ENCODE results near the gene POTEI. TPM values are rescaled to one million over a fixed set of nuclear protein-coding genes. Genes with fewer than 3 reads are reported as not detected.
"Not testable (repeated sequence)": the region's sequence is repeated elsewhere in the genome, so short reads cannot be mapped to it uniquely, and the experiment has no call there.

POTEI gene
- total RNA-seq, 2 experiments from 2014 or later: not detected

DNA sequence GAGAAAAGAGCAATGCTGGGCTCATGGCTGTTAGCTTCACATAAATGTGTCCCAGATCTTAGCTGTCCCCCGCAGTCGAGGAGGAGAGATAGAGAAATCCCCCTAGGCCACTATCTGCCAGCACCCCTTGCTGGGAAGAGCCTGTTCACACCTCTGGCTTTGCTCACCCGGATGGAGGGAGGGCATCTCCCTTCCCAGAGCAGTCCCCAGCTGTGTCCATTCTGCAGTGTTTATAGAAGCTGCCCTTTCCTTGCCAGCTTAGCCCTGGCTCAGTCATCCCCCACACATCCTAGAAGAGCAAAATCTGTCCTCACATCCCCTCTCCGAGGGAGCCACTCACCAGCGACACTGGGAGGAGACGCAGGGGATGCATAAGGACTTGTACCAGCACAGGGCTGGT lies 20.4 kb upstream of the POTEI start:
- POLR2A ChIA-PET: not testable (repeated sequence)

DNA sequence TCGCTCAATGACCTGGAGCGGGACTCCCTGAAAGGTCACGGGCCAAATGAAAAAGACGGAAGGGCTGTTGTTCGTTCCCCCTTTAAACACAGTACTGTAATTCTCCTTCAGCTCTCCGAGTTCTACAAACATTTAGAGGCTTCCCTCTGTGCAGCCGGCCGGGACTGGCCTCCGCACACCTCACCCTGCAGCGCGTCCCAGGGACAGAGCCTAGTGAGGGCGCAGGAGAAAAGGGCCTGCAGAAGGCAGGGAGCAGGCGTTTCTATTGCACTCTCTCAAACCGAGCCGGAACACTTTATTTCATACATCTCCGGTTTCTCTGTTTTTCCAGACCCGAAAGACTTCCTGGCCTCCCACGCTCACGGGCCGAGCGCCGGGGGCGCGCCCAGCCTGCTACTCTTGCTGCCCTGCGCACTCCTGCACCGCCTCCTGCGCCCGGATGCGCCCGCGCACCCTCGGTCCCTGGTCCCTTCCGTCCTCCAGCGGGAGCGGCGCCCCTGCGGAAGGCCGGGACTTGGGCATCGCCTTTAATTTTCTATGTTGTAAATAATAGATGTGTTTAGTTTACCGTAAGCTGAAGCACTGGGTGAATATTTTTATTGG lies 18.3 kb upstream of the POTEI start:
- H3K4me1 Mint-ChIP-seq, POLR2A ChIA-PET, CTCF ChIA-PET: not testable (repeated sequence)

More for the DNA sequence above, 20.4 kb upstream of the POTEI start:
- H3K36me3 Mint-ChIP-seq (ENCODE audit: low read depth); ATAC-seq; DNase-seq; H3K9me3 Mint-ChIP-seq (ENCODE audit: low read depth); H3K4me3 Mint-ChIP-seq; intact Hi-C loops (cut with DNase I, micrococcal nuclease); CTCF ChIA-PET; H3K4me1 Mint-ChIP-seq; H3K27me3 Mint-ChIP-seq; H3K27ac Mint-ChIP-seq: not testable (repeated sequence)

DNA sequence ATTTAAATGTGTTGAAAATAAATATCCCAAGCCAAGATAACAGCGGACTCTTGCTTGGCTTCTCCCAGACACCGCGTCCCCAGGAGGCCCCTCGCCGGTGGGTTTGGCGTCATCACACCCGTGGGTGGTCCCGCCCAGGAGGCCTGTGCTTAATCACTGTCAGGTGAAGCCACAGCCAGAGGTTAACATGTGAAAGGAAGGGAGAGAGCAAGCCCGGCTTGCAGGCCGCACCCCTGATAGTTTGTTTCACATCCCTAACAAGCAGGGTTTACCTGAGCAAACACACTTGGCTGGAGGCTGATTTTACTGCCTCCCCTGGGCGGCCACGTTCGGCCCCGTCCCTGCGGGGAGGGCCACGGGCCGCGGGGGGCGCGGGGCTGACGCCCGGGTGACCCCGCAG lies 13.3 kb upstream of the POTEI start:
- POLR2A ChIA-PET; H3K9me3 Mint-ChIP-seq (ENCODE audit: low read depth); CTCF ChIA-PET; intact Hi-C loops (cut with DNase I, micrococcal nuclease); ATAC-seq; DNase-seq; H3K4me3 Mint-ChIP-seq; H3K27ac Mint-ChIP-seq; H3K27me3 Mint-ChIP-seq; H3K36me3 Mint-ChIP-seq (ENCODE audit: low read depth); H3K4me1 Mint-ChIP-seq: not testable (repeated sequence)

More for the DNA sequence above, 18.3 kb upstream of the POTEI start:
- DNase-seq; ATAC-seq; H3K27me3 Mint-ChIP-seq; H3K4me3 Mint-ChIP-seq; H3K36me3 Mint-ChIP-seq (ENCODE audit: low read depth); intact Hi-C loops (cut with DNase I, micrococcal nuclease); H3K27ac Mint-ChIP-seq; H3K9me3 Mint-ChIP-seq (ENCODE audit: low read depth): not testable (repeated sequence)

DNA sequence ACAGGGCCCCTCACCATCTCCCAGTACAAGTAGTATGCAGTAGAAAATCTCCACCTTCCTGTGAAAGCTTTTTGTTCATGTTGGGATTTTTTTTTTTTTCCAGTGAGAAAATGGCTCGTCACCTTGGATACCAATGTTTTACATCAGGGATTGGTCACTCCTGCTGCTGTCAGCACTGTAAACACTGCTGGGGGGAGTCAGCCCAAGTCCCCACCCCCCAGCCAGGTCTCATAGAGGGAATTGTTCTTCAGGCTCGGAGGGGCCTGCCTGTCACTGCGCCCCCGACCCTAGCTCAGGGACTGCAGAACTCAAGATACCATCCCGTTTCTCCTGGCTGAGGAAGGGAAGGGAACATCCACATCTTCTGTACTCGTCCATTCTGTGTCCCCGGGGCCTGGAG lies 11.9 kb upstream of the POTEI start, which contains the start of gene CFC1B:
Gene CFC1B, plus strand, starts transcription at position 231 of the 400 bp plus-strand sequence. CDS start 263 bp downstream, outside the sequence.
- H3K9me3 Mint-ChIP-seq (ENCODE audit: low read depth); H3K27me3 Mint-ChIP-seq; H3K27ac Mint-ChIP-seq; DNase-seq; intact Hi-C loops (cut with DNase I, micrococcal nuclease); H3K4me1 Mint-ChIP-seq; CTCF ChIA-PET; POLR2A ChIA-PET; H3K36me3 Mint-ChIP-seq (ENCODE audit: low read depth); ATAC-seq; H3K4me3 Mint-ChIP-seq: not testable (repeated sequence)

DNA sequence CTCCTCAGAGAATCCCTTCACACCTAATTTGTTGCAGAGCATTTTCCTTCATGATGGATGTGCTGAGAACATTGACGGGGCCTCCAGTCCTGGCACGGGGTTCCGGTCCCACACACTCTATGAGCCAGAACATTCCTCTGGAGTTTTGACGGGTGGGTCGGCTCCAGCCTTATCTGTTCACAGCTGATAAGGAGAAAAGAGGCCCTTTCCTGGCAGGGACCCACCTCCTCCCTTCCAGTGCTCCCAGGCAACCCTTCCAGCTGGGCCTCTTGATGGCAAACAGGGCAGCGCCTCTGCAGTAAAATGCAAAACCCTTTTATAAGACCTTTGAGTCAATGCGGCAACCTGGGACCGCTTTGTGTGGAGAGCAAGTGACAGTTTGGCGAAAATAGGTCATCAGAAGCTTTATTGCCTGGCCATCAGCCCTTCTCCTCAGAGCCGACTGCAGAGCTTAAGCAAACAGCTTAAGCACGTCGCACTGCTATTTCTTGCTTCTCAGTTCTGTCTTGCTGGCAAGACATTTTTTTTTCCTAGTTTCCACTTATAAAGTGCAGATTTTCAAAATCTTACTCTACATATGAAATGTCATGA lies 9.5 kb upstream of the POTEI start:
- H3K27ac Mint-ChIP-seq; intact Hi-C loops (cut with DNase I, micrococcal nuclease); ATAC-seq; H3K9me3 Mint-ChIP-seq (ENCODE audit: low read depth); H3K36me3 Mint-ChIP-seq (ENCODE audit: low read depth); POLR2A ChIA-PET; H3K27me3 Mint-ChIP-seq; DNase-seq; CTCF ChIA-PET; H3K4me3 Mint-ChIP-seq; H3K4me1 Mint-ChIP-seq: not testable (repeated sequence)

DNA sequence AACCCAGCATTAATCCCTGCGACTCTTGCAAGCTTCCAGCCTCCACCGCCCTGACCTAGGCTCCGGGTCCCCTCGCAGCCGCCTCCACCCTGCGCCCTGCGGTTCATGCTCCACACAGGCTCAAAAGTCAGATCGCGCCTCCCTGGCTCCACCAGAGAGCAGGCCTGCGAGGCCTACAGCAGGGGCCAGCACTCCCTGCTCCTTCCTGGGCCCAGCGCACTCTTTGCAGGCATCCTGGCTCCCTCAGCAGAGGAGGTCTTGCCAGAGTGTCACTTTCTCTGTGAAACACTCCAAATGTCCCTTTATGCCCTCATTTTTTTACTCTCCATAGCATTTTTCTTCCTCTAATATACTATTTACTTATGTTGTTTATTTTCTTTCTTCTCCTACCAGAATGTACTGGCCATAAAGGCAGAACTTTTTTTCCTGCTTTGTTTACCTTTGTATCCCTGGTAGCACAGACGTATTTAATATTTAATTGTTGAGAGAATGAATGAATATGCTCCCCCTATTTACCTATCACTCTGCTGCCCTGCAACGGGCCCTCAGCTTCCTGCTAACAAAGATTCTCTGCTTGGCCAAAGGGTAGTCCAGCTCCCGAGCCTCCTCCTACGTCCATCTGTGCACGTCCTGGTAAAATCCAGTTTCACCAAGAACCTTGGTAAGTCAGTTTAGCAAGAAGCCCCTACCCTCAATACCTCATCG lies 2.8 kb upstream of the POTEI start:
- H3K4me1 Mint-ChIP-seq; H3K27me3 Mint-ChIP-seq; DNase-seq; H3K9me3 Mint-ChIP-seq (ENCODE audit: low read depth); intact Hi-C loops (cut with DNase I, micrococcal nuclease); H3K36me3 Mint-ChIP-seq (ENCODE audit: low read depth); H3K27ac Mint-ChIP-seq; H3K4me3 Mint-ChIP-seq; CTCF ChIA-PET; ATAC-seq; POLR2A ChIA-PET: not testable (repeated sequence)

DNA sequence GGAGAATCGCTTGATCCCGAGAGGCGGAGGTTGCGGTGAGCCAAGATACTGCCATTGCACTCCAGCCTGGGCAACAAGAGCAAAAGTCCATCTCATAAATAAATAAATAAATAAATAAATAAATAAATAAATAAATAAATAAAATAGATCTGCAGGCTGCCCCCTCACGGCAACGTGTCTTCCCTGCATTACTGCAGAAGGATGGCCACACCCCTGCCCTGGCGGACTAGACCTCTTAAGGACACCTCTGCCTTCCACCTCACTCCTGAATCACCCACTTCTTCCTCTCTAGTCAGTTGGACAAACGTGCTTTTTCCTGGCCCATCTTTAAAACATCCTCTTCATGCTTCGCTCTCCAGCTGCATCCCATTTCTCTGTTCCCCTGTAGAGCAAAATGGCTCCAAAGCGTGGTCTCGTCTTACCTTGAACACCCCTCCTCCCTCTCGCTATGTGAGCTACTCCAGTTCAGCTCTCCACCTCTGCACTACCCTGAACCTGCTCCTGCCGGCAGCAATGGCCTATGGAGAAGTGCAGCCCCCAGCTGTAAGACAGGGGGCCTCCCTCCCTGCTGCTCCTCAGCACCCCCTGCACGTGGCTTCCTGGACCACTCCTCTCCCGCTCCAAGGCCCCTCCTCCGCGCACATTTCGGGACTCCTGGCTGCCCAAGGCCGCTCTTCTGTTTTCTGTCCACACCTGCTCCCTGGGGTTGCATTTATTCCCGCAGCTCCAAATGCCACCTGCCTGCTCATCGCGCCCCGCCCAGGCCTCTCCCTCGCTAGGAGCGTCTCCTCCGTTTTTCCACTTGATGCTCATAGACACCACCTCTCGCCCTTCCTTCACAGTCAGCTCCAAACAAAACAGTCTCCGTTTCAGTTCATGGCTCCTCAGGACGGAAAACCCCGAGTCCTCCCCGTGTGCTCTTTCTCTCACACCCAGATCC lies 1.9 kb upstream of the POTEI start:
- intact Hi-C loops (cut with DNase I, micrococcal nuclease); ATAC-seq; H3K9me3 Mint-ChIP-seq (ENCODE audit: low read depth); CTCF ChIA-PET; H3K4me1 Mint-ChIP-seq; H3K36me3 Mint-ChIP-seq (ENCODE audit: low read depth); H3K4me3 Mint-ChIP-seq; H3K27me3 Mint-ChIP-seq; DNase-seq; H3K27ac Mint-ChIP-seq; POLR2A ChIA-PET: not testable (repeated sequence)

DNA sequence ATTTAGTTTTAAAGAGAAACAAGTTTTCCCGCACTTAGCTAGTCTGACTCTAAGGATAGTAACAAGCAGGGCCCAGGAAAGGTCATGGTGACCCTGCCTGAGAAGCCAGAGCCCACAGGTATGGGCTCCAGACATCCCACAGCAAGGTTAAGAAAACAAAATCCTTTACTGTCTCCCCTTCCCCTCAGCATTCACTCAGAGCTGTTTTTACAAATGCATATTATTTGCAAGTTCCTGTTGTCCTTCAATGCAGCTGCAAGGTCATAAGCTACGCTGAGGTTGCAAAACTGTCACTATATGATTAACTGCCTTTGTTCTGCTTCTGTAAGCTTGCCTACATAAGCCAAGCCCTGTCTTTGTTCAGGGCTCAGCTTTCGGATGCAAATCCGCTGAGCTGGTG lies 18.1 kb downstream of the POTEI start:
- CTCF ChIA-PET: not testable (repeated sequence)

DNA sequence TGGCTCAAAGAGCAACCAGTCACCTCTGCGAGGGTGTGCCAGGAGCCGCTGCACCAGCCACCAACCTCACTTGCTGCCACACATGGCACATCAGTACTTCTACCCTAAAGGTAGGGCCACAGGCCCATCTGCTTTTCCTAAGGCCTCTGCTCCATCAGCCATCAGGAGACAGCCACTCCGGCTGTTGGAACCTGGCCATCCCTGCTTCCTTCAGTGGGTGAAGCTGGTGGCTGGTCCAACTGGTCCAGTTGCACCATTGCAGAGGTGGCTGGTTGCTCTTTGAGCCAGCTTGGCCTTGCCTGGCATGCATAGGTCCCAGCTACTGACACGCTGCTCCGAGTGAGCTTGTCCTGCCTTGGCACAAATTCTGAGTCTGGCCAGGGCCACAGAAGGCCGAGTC lies 53.7 kb downstream of the POTEI start:
- intact Hi-C loops (cut with DNase I, micrococcal nuclease); DNase-seq; H3K4me1 Mint-ChIP-seq; H3K36me3 Mint-ChIP-seq (ENCODE audit: low read depth); ATAC-seq; CTCF ChIA-PET; H3K27me3 Mint-ChIP-seq; H3K4me3 Mint-ChIP-seq; H3K27ac Mint-ChIP-seq; H3K9me3 Mint-ChIP-seq (ENCODE audit: low read depth); POLR2A ChIA-PET: not testable (repeated sequence)

More for the DNA sequence above, 18.1 kb downstream of the POTEI start:
- H3K27me3 Mint-ChIP-seq; DNase-seq; H3K4me3 Mint-ChIP-seq; H3K4me1 Mint-ChIP-seq; POLR2A ChIA-PET; H3K9me3 Mint-ChIP-seq (ENCODE audit: low read depth); intact Hi-C loops (cut with DNase I, micrococcal nuclease); H3K36me3 Mint-ChIP-seq (ENCODE audit: low read depth); ATAC-seq; H3K27ac Mint-ChIP-seq: not testable (repeated sequence)

DNA sequence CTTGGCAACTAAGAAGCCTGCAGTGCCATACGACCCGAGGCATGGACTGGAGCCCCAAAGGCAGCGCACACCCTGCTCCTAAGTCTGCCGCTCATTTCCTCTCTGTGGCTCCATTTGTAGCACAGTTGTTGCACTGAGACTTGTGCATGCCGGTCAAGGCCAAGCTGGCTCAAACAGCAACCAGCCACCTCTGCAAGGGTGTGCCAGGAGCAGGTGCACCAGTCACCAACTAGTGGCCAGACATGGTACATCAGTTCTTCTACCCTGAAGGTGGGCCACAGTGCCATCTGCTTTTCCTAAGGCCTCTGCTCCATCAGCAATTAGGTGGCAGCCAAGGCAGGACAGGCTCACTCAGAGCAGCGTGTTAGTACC lies 54.4 kb downstream of the POTEI start:
- CTCF ChIA-PET; H3K27ac Mint-ChIP-seq; H3K27me3 Mint-ChIP-seq; H3K9me3 Mint-ChIP-seq (ENCODE audit: low read depth); ATAC-seq; intact Hi-C loops (cut with DNase I, micrococcal nuclease); POLR2A ChIA-PET; H3K4me1 Mint-ChIP-seq; H3K36me3 Mint-ChIP-seq (ENCODE audit: low read depth); DNase-seq; H3K4me3 Mint-ChIP-seq: not testable (repeated sequence)

DNA sequence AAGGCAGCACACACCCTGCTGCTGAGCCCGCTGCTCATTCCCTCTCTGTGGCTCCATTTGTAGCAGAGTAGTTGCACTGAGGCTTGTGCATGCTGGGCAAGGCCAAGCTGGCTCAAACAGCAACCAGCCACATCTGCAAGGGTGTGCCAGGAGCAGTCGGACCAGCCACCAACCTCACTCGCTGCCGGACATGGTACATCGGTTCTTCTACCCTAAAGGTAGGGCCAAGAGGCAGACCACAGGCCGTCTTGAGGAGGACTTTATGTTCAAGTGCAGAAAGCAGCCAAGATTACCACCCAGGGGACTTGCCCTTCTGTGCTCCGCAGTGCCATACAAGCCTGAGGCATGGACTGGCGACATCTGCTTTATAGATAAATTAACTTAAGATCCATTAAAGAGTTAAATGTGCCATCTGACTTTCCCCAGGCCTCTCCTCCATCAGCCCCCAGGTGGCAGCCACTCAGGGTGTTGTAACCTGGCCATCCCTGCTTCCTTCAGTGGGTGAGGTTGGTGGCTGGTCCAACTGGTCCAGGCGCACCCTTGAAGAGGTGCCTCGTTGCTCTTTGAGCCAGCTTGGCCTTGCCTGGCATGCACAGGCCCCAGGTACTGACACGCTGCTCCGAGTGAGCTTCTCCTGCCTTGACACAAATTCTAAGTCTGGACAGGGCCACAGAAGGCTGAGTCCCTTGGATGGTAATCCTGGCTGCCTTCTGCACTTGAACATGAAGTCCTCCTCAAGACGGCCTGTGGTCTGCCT lies 55.0 kb downstream of the POTEI start:
- H3K4me1 Mint-ChIP-seq; H3K36me3 Mint-ChIP-seq (ENCODE audit: low read depth); ATAC-seq; H3K9me3 Mint-ChIP-seq (ENCODE audit: low read depth); H3K4me3 Mint-ChIP-seq; DNase-seq; H3K27ac Mint-ChIP-seq; intact Hi-C loops (cut with DNase I, micrococcal nuclease); H3K27me3 Mint-ChIP-seq; CTCF ChIA-PET; POLR2A ChIA-PET: not testable (repeated sequence)
